Lung (tissue), 12 donors: ENCODE data around the gene NINL. TPM values are rescaled to one million over a fixed set of nuclear protein-coding genes. Genes with fewer than 3 reads are reported as not detected.

Experiments used
- ATAC-seq: fragments of 200-7000 bp; cut with Tn5 transposase; one replicate; pipeline ENCODE4 v1.9.1; 2020; ENCODE audit warnings: moderate number of reproducible peaks; ENCODE audit not compliant: insufficient read depth, low FRiP score
- DNase-seq, 3 donors: peaks; one replicate each; pipeline ENCODE4 v3.0.0-alpha.2; 2013 to 2017
- H3K27ac ChIP-seq, 2 donors: one replicate each; pipeline ENCODE4 v1.5.1; 2013; ENCODE audit warnings: mild to moderate bottlenecking in 2 of 2, moderate library complexity in 2 of 2, control low read depth in 1 of 2, inconsistent platforms in 1 of 2, low read depth in 1 of 2, low read length in 1 of 2
- H3K27me3 ChIP-seq, 3 donors: one replicate each; pipeline ENCODE4 v1.5.1; 2013; ENCODE audit warnings: low read length in 2 of 3; ENCODE audit not compliant: control insufficient read depth in 3 of 3, insufficient read depth in 3 of 3
- H3K36me3 ChIP-seq, 4 donors: one replicate each; pipeline ENCODE4 v1.5.1; 2013; ENCODE audit warnings: low read length in 4 of 4, mild to moderate bottlenecking in 1 of 4, moderate library complexity in 1 of 4; ENCODE audit not compliant: control insufficient read depth in 4 of 4, insufficient read depth in 4 of 4
- H3K4me1 ChIP-seq, 5 donors: one replicate each; pipeline ENCODE4 v1.5.1; 2013; ENCODE audit warnings: low read length in 5 of 5, mild to moderate bottlenecking in 2 of 5, moderate library complexity in 1 of 5; ENCODE audit not compliant: control insufficient read depth in 5 of 5, insufficient read depth in 5 of 5
- H3K4me3 ChIP-seq: one replicate; pipeline ENCODE4 v1.5.1; 2013; ENCODE audit warnings: mild to moderate bottlenecking, control low read depth, moderate library complexity
- H3K9ac ChIP-seq, 2 donors: one replicate each; pipeline ENCODE4 v1.5.1; 2013; ENCODE audit warnings: low read length in 2 of 2, control low read depth in 1 of 2; ENCODE audit not compliant: insufficient read depth in 1 of 2
- H3K9me3 ChIP-seq, 4 donors: one replicate each; pipeline ENCODE4 v1.5.1; 2013; ENCODE audit warnings: low read length in 3 of 4, mild to moderate bottlenecking in 1 of 4, moderate library complexity in 1 of 4; ENCODE audit not compliant: control insufficient read depth in 4 of 4, insufficient read depth in 3 of 4
- WGBS, 2 donors: extraction: QIAGEN DNeasy Blood & Tissue Kit; methylation state at CpG; one replicate each; pipeline ENCODE4 v1.1.7; 2013; 5-methylcytosine and 5-hydroxymethylcytosine counted together
- polyA plus RNA-seq, 2 donors: library from polyadenylated mRNA; stranded (reverse); fragments of 200-250 nt; gene quantifications; one replicate each; pipeline ENCODE4 v1.2.1, GENCODE V29; 2013
- total RNA-seq, 2 donors: library from RNA; depleted of rRNA in 1 of 2; stranded (reverse); fragments of >200 nt in 1 of 2; gene quantifications; one replicate each; pipeline ENCODE4 v1.2.1, GENCODE V29; 2014 to 2021
- TF ChIP-seq, protein P1 (sequence below): IDR thresholded peaks from 2 replicates; pipeline ENCODE4 v1.5.1; 2012; ENCODE audit warnings: mild to moderate bottlenecking; ENCODE audit errors: control extremely low read depth, extremely low read depth
- donor health status: control.
- donor health status: control.
- donor health status: Bipolar disorder and iron deficiency.
- donor health status: healthy.
- donor health status: DM: yes; HTN: yes; CAD: no.

NINL gene
- total and polyA plus RNA-seq, 4 donors: 4.5 to 25.9 (median 12.0) TPM

DNA sequence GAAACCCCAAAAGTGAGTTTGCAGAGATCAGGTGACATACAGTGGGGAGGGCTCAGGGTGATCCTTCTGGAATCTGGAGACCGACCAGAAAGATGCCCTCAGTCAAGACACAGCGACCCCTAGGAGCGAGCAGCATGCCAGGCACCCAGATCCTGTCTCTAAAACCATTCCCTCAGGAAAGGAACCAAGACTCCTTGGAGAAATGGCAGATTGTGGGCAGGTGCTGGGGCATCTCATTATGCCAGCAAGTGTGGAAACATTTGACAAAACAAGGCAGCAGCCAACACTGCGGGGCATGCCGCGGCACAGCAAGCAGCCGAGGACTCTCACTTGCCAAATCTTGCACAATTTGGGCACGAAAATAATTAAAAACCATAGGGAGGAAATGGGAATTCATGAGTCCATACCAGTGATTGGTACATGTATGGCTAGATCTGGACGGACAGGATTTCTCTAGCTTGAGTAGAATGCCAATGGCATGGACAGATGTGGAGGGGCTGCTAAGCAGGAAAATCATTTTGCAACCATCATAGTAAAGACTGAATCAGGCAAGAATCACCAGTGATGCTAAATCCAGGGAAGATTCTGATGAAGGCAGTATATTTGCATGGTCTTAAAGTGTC lies 101.0 kb downstream of the NINL start:
- no peak for DNase-seq

DNA sequence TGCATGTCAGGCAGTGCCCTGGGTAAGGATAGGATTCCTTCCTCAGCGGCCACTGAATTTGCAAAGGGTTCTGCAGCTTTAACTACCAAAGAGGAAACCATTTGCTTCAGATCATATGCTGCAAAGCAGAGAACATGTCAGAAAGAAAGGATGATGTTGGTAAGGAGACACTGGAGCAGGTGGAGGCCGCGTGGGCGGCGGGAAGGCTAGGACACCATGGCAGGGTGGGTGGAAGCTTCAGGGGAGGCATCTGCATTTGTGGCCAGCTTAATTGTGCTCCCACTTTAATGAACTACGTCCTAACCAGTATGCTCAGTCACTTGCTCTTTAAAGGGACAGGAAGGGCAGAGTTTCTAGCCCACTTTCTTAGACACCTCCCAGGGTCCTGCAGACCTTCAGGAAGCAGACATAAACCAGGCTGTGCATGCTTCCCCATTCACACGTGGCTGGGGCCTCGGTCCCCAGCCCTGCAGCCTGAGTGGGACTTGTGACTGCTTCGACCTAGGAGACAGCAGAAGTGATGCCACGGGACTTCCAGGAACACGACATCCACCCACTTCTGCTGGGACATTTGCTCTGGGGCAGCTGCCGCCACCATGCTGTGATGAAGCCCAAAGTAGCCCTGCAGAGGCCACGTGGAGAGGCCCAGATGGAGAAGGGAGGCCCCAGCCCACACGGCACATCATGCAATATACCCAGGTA lies 101.7 kb downstream of the NINL start:
- Histone ChIP-seq H3K9ac (no peak overlapping the region), H3K27me3 (no peaks in the 10 kb centered on the region), H3K4me1 (no peaks in the 10 kb centered on the region), H3K27ac (no peak overlapping the region), H3K4me3 (no peak overlapping the region), H3K9me3 (no peaks in the 10 kb centered on the region), H3K36me3 (peaks cover 0 to 33% (median 20%) of the 10 kb centered on the region in 4 donors)
- DNase-seq: no peak
- TF ChIP-seq, protein P1, sequence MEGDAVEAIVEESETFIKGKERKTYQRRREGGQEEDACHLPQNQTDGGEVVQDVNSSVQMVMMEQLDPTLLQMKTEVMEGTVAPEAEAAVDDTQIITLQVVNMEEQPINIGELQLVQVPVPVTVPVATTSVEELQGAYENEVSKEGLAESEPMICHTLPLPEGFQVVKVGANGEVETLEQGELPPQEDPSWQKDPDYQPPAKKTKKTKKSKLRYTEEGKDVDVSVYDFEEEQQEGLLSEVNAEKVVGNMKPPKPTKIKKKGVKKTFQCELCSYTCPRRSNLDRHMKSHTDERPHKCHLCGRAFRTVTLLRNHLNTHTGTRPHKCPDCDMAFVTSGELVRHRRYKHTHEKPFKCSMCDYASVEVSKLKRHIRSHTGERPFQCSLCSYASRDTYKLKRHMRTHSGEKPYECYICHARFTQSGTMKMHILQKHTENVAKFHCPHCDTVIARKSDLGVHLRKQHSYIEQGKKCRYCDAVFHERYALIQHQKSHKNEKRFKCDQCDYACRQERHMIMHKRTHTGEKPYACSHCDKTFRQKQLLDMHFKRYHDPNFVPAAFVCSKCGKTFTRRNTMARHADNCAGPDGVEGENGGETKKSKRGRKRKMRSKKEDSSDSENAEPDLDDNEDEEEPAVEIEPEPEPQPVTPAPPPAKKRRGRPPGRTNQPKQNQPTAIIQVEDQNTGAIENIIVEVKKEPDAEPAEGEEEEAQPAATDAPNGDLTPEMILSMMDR: no peak
- WGBS, 2 donors: 71 to 83% methylated on average over 14 of the region's 14 CpGs
- no peak for ATAC-seq

More for the DNA sequence above, 101.0 kb downstream of the NINL start:
- ATAC-seq: no peak
- Histone ChIP-seq H3K9ac (no peak overlapping the region), H3K4me1 (no peaks in the 10 kb centered on the region), H3K4me3 (no peak overlapping the region), H3K9me3 (no peaks in the 10 kb centered on the region), H3K27me3 (no peaks in the 10 kb centered on the region), H3K36me3 (peaks cover 0 to 34% (median 21%) of the 10 kb centered on the region in 4 donors), H3K27ac (no peak overlapping the region)
- TF ChIP-seq, protein P1: no peak
- WGBS, 2 donors: 88 to 91% methylated on average over 9 of the region's 9 CpGs

DNA sequence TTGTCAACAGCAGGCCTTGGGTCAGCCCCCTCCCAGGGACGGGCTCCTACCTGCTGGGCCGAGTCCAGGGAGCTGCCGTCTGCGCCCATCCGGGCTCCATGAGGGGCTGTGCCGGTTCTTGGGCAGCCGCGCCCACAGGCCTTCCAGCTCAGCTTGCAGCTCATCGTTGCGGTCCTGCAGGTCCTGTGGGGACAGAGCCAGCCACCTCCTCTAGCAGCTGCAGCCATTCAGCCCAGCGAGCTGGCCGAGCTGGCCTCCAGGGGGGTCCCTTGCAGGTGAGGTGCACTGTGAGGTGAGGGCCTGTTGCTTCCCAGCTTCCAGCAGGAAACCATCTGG lies 103.4 kb downstream of the NINL start:
- TF ChIP-seq, protein P1: no peak
- 93 to 97% methylated on average over 12 of the region's 12 CpGs for WGBS, 2 donors
- Histone ChIP-seq H3K36me3 (peaks cover 0 to 34% (median 27%) of the 10 kb centered on the region in 4 donors), H3K4me1 (no peaks in the 10 kb centered on the region), H3K27me3 (no peaks in the 10 kb centered on the region), H3K9ac (no peak overlapping the region), H3K4me3 (no peak overlapping the region), H3K27ac (no peak overlapping the region), H3K9me3 (no peaks in the 10 kb centered on the region)
- no peak for ATAC-seq
- DNase-seq: no peak
